UCSD-AML1 (cell line): ENCODE measurements around the gene FCN3.

Experiments
- DNase-seq: peaks from one replicate; lab custom pipeline; 2025; ENCODE audit not compliant: unreplicated experiment; lab: John Stamatoyannopoulos, UW

Gene FCN3

DNA sequence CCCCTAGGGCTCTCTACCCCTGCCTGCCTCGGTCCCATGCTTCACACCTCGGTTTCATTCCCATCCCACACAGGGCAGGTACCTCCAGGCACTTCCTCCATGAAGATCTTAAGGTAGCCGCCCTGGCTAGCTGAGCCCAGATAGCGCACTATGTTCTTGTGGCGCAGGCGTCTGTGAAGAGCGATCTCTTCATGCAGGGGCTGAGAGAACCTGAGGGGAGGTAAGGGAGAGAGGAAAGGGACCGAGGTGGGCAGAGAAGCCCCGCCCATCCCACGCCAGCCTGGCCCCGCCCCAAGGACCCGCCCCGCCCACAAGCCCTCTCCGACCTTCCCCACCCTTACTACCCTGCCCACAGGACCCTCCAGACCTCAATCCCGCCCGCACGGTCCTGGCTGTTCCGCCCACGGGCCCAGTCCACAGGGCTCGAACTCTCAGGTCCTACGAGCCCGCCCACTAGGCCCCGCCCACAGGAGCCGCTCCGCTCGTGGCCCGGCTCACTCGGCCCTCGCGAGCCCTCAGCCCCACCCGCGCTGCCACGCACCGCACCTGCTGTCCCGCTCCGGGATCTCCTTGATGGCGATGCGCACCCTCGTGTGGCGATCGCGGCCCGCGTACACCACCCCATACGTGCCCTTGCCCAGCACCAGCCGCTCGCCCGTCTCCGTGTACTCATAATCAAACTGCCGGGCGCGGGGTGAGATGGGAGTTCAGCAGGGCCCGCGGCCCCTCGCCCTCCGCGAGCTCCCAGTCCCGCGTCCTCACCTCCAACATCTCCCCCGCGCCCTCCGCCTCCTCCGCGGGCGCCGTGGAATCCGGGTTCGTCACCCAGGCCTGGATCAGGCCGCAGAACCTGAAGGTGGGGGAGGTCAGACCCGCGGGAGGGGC lies 14.2 kb downstream of the FCN3 start:
- no peak for DNase-seq

DNA sequence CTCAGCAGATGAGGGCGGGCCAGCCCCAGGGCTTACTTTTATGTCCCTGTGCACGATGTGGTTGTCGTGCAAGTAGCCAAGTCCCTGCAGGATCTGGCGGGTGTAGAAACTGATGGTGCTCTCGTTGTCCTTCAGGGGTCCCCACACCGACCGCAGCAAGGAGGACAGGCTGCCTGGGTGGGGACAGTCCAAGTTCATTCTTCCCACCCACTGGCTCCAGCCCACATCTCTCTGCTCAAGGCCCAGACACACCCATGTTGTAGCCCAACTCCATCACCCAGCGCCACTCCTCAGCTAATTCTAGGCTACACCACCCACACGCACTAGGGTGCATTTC lies 14.8 kb downstream of the FCN3 start:
- no peak for DNase-seq

DNA sequence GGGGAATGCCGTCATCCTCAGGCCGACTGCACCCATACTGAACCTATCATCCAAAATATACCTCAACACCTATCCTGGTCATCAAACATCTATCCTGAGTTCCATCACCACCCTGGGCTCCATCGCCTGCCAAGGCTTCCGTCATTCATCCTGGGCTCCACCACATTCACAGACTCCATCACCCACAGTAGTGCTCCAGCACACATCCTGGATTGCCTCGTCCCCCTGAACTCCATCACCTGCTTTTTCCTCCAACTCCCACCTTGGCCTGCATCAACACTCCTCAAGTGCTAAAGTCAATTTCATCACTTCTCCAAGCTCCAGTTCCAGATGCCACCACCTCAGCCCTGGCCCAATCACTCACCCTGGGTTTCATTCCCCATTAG lies 15.7 kb downstream of the FCN3 start:
- no peak for DNase-seq

DNA sequence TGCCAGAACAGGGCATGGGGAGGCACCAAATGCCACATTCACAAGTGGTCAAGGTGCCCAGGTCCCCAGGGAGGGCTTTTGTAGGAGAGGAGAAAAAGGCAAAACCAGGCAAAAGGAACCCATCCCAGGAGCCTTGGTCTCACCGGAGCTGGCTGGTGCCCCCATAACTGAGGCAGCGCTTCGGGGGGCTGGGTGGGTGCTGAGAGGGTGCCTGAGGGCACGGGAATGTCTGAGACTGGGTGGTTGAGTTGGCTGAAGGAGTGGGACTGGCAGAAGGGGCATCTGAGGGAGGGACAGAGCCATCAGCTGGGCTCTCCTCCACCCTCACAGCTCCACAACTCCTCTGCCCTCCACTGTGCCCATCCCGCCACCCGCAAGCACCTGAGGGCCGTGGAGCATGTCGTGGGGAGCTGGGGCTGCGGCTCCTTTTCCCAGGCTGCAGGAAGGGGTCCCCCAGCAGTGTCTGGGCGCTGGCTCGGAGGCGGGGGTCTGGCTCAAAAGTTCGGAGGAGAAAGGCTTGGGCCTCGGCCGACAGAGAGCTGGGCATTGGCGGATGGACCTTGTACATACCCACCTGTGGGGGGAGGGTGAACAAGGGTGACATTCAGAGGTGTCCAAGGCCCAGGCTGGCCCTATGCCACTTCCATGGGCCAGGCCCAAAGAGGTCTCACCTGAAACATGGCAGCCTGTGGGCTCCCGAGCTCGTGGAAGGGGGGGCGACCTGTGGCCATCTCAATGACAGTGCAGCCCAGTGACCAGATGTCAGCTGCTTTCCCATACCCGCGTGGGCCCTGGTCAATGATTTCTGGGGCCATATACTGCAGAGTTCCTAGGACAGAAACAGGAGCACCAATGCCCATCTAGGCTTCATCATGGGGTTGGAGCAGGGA lies 16.3 kb downstream of the FCN3 start:
- no peak for DNase-seq

DNA sequence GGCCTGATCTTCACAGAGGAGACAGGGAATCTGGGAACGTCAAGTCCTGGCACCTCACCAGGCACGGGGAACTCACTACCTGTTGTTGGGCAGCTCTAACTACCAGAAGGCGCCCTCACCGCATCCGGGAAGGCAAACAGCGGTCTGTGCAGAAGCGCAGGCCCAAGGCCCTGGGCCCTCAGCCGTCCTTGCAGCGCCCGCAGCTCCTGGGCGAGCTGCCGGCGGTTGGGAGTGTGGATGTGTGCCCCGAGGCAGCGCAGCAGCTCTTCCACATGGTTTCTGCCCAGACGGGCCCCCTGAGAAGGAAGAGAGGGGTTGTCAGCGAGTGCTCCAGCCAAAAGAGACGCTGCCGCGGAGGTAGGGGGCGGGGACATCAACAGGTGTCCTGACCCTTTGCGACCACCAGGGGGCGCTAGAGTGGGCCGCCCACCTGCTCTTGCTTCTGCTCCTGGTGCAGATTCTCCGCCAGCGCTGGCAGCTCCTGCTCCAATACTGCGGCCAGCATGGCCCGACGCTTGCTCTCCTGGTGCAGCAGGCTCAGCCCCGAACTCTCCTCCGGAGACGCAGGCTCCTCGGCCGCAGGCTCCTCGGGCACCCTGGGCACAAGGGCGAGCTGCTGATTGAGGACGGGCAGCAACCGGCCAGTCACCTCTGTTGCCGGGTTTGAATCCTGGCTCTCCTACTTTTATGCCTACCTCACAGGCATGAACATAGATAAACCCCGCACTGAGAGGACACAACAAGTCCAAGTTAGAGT lies 17.2 kb downstream of the FCN3 start:
- DNase-seq, result peak; percentile 54

DNA sequence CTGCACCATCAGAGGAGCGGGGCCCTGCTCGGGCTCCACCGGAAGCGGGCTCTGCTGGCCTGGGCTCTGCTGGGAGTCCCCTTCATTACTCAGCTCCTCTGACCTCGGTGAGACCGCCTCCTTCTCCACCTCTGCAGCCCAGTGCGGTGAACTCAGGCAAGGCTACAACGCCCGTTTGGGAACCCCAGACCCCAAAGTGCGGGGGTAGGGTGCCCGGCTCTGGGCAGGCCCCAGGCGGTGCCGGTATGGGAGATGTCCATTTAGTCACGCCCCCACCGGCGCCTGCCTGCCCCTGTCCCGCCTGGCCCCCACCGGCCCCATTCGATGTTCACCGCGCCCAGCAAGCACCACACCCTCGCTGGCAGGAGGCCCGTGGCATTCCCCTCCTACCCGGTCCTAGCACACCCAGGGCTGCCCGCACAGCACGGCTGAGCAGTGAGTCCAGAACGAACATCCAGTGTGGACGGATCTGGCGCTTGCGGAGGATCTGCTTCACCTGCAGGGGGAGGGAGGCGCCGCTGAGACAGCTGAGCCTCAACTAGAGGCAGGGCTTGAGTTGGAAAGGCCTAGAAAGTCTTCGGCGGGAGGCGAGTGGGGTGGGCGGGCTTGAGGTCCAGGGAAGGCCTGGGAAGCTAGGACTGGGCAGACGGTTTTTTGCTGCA lies 17.9 kb downstream of the FCN3 start:
- no peak for DNase-seq

DNA sequence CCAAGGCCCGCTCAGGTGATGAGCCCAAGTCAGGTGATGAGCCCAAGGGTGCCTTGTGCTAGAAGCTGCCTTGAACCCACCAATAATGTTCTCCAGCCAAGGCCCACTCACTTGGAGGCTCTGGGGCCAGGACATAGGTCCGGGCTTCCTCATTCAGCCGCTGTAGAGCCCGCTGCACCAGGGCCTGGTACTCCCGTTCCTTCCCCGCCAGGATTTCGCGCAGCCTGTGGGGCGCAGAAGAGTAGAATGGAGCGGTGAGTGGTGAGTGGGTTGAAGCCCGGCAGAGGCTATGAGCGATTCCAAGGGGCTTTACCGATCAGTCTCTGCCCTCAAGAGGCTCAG lies 18.4 kb downstream of the FCN3 start:
- DNase-seq, result no peak

DNA sequence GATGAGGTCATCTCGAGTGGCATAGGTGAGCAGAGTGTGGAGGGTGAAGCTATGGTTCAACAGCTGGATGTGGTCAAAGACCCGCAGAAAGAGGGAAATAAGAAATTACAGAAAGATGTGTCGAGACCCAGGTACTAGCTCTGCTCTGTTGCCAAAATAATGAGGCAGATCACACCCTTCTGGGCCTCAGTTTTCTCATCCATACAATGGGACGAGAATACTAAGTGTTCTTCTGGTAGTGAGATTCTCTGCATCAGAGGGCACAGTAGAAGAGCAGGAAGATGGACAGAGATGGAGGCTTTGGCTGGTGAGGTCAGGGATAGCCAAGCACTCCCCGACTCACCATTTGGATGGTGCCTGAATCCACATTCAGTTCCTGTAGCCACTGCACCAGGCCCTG lies 18.9 kb downstream of the FCN3 start:
- DNase-seq, result no peak

DNA sequence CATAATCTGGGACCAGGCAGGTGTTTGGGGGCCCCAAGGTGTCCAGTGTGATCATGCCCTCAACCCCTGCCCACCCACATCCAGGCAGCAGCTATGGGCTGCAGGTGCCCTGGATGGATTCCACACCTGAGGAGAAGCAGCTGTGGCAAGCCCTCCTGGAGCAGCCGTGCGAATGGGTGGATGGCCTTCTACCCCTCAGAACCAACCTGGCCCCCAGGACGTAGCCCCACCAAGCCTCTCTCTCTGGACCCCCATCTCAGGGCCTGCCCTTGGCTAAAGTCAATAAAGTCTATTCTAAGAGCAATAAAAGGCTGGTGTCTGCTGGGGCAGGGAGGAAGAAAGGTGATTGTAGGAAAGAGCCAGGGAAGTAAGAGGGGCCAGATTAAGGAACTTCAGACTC lies 21.0 kb downstream of the FCN3 start:
- no peak for DNase-seq

DNA sequence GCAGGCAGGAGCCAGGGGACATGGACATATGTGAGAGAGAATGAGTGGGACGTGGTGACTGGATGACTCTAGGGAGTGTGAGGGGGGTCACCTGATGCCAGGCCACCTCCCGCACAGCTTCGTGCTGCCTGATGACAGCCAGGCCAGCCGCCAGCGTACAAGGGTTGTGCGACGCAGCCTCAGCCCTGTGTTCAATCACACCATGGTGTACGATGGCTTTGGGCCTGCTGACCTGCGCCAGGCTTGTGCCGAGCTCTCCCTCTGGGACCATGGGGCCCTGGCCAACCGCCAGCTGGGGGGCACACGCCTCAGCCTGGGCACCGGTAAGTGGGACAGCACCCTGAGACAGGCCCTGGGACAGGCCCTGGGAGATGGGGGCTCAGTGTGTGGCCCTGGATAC lies 21.5 kb downstream of the FCN3 start:
- no peak for DNase-seq

DNA sequence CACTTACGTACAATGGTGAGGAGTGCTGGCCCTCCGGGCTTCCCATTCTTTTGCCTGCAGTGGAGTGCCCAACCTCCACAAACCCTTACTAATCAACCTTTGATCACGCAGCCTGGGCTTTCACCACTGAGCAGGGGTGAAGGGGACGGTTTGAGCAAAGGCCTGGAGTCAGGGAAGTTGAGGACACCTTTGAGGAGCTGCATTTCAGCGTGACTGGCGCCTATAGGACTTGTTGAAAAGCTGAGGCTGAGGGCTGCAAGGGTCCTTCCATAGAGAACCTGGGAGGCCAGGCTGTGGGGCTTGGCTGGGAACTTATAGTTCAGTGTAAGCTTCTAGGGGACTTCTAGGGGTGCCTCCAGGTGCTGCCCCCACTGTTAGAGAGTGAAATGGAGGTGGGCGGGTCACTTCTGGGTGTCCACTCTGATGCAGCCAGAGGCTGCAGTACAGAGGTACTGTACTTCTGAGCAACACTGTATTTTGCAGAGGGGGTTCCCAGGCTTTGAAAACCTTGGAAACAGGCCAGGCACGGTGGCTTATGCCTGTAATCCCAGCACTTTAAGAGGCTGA lies 23.0 kb downstream of the FCN3 start:
- no peak for DNase-seq

DNA sequence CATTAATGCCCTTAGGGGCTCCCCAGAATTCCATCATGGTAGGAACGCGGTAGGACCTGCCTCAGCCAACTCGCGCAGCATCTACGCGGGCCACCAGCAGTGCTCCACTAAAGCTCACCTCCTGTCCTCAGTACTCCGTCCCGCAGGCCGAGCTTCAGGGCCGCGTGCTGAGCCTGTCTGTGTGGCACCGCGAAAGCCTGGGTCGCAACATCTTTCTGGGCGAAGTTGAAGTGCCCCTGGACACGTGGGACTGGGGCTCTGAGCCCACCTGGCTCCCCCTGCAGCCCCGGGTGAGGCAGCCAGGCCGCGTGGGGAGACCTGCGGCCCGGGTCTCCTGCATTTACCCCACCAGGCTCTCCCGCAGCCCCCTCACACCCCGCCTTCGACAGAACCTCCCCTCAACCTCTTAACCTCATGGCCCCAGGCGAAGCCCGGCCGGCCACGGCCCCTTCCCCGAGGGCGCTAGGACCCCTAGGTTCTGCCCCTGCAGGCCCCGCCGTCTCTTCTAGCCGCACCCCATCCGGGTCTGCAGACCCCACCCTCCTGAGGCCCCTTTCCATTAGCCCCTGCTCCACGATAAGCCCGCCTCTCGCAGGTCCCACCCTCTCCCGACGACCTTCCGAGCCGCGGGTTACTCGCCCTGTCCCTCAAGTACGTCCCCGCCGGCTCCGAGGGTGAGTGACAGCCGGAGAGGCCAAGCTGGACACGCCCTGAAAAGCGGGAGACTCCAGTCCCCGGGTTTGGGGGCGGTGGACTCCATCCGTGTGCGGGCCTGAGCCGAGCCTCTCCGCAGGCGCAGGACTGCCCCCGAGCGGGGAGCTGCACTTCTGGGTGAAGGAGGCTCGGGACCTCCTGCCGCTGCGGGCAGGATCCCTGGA lies 23.7 kb downstream of the FCN3 start:
- no peak for DNase-seq

DNA sequence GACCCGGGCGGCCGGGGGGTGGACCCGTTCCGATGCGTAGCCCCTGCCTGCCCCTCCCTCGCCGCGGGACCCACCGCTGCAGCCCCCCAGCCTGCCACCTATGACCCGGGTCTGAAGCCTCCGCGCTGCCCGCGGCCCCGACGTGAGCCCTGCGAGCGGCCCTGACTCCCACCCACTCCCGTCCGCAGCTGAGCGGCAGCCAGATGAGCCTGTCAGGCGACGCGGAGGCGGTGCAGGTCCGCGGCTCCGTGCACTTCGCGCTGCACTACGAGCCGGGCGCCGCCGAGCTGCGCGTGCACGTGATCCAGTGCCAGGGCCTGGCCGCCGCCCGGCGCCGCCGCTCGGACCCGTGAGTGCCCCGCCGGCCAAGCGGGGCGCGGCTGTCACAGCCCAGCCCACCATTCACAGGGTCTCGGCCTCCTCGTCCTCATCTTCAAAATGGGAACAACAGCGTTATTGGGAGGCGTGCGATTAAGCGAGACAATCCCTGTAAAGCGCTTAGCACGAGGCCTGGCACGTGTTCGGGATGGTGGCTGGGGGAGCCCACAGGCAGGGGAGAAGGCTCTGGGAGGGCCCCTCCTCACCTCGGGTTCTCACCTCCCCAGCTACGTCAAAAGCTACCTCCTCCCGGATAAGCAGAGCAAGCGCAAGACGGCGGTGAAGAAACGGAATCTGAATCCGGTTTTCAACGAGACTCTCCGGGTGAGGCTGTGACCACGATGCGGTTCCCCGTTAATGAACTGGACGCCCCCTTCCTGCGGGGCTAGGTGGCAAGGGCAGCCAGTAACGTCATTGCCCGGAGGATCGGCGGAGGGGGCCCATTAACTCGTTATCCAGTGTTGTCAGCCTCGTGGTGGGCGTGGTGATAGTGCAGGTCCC lies 24.6 kb downstream of the FCN3 start:
- no peak for DNase-seq

DNA sequence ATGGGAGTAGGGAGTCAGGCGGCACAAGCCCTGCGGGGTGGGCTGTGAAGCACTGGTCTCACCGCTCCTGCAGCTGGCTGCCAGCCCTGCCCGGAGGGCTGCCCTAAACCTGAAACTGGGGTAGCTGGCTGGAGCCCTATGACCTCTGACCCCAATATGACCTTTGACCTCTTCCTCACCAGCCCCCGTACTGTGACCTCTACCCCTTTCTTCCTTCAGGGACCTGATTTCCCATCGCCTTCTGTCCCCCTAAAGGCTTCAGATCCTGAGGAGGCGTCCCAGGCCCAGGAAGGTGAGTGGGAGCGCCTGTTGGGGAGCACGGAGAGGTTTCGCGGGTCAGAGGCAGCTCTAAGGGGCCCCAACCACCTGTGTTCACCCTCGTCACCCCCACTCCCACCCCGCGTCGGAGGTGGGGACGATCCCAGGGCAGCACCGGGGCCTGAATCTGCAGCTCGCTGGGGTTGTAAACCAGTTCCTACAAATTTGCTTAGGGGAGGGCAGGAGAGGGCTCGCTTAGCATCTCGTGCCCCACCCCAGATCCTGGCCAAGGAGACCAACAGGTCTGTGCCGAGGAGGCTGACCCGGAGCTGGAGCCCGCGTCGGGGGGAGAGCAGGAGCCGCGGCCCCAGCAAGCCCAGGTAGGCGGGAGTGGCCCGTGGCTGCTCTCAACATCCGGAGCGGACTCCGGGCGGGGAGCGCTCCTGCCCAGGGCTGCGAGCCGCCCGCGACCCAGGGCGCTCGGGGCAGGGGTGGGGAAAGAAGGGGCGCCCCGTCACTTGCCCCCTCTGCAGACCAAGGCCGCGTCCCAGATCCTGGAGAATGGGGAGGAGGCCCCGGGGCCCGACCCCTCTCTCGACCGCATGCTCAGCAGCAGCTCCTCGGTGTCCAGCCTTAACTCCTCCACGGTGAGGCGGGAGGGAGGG lies 25.5 kb downstream of the FCN3 start:
- DNase-seq, result no peak

DNA sequence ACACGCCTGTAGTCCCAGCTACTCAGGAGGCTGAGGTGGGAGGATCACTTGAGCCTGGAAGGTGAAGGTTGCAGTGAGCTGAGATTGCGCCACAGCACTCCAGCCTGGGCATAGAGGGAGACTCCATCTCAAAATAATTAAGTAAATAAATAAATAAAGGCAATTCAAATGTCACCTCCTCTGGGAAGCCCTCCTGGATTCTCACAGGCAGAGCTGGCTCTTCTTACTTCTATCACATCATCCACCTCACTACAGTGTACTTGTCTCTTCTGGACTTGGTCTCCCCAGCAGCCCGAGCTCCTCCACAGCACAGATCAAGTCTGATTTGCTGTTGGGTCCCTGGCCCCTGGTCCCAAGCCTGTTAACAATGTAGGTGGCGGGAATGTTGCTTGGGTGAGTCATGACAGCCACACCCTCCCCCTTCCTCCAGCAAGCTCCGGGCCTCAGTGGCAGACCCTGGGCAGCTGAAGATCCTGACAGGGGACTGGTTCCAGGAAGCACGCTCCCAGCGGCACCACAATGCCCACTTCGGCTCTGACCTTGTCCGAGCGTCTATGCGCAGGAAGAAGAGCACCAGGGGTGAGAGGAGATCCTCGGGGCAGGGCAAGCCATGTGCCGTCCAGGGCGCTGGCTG lies 27.5 kb downstream of the FCN3 start:
- no peak for DNase-seq

DNA sequence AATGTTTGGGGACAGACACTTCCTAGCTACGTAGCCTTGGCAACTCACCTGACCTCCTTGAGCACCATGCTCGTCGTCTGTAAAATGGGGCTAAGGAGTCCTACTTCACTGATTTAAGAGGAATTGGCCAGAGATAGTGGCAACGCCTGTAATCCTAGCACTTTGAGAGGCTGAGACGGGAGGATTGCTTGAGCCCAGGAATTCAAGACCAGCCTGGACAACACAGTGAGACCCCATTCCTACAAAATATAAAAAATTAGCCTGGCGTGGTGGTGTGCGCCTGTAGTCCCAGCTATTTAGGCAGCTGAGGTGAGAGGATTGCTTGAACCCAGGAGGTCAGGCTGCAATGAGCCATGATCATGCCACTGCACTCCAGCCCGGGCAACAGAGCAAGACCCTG lies 28.3 kb downstream of the FCN3 start:
- no peak for DNase-seq

DNA sequence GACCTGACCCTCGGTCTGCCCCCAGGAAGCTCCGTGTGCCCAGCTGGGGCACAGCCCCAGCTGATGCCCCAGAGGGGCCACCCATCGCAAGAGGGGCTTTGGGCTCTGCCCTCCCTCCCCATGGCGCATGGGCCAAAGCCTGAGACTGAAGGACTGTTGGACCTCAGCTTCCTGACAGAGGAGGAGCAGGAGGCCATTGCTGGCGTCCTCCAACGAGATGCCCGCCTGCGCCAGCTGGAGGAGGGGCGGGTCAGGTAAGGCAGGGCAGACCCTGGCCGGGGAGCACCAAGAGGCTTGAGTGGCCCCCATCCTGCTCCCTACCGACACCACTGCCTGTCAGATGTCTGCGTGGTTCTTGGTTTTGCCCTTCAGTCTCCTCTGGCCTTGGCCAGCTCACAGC lies 29.4 kb downstream of the FCN3 start:
- DNase-seq, result no peak
